DND-41 (cell line): ENCODE results near the gene FYB1.

Source experiments
- ATAC-seq: fragments of 200-7000 bp; cut with Tn5 transposase; 3 replicates; pipeline ENCODE4 v1.9.1; 2021; ENCODE audit warnings: low read depth; ENCODE audit not compliant: insufficient read depth
- DNase-seq: peaks from one replicate; pipeline ENCODE4 v3.0.0-alpha.2; 2020
- H2AFZ ChIP-seq: 2 replicates; pipeline ENCODE4 v1.6.0; 2012; ENCODE audit warnings: low read depth, low read length
- H3K27ac ChIP-seq: 2 replicates; pipeline ENCODE4 v1.5.1; 2012; ENCODE audit warnings: low read length, inconsistent platforms
- H3K27me3 ChIP-seq: fragments of 200-600 bp; sonication (generic); 2 replicates; pipeline ENCODE4 v1.6.0; 2012; ENCODE audit warnings: low read length, mild to moderate bottlenecking, inconsistent platforms; ENCODE audit not compliant: insufficient read depth, poor library complexity
- H3K36me3 ChIP-seq: 2 replicates; pipeline ENCODE4 v1.5.1; 2012; ENCODE audit warnings: low read length, inconsistent platforms; ENCODE audit not compliant: insufficient read depth
- H3K4me1 ChIP-seq: 2 replicates; pipeline ENCODE4 v1.5.1; 2012; ENCODE audit warnings: mild to moderate bottlenecking, low read length; ENCODE audit not compliant: insufficient read depth
- H3K4me2 ChIP-seq: 2 replicates; pipeline ENCODE4 v1.6.0; 2012; ENCODE audit warnings: mild to moderate bottlenecking, moderate library complexity, low read length, inconsistent platforms; ENCODE audit not compliant: insufficient read depth
- H3K4me3 ChIP-seq, 2 experiments: fragments of 200-600 bp in 1 of 2; shearing (Covaris generic) in 1 of 2; 2 replicates each; pipeline ENCODE4 v1.5.1; 2012 to 2016; ENCODE audit warnings: inconsistent platforms in 2 of 2, low read length in 2 of 2, mild to moderate bottlenecking in 2 of 2, low read depth in 1 of 2, moderate library complexity in 1 of 2
- H3K79me2 ChIP-seq: 2 replicates; pipeline ENCODE4 v1.6.0; 2012; ENCODE audit warnings: low read length, inconsistent platforms; ENCODE audit not compliant: insufficient read depth
- H3K9ac ChIP-seq: 2 replicates; pipeline ENCODE4 v1.6.0; 2012; ENCODE audit warnings: low read depth, mild to moderate bottlenecking, inconsistent platforms, low read length, moderate library complexity
- H3K9me3 ChIP-seq: 2 replicates; pipeline ENCODE4 v1.5.1; 2012; ENCODE audit warnings: low read length, moderate library complexity, mild to moderate bottlenecking, inconsistent platforms; ENCODE audit not compliant: insufficient read depth, severe bottlenecking
- H4K20me1 ChIP-seq: 2 replicates; pipeline ENCODE4 v1.6.0; 2012; ENCODE audit warnings: low read length; ENCODE audit not compliant: insufficient read depth
- EZH2 ChIP-seq: IDR thresholded peaks from 3 replicates; pipeline ENCODE4 v1.6.1; 2012; ENCODE audit warnings: borderline replicate concordance, low read depth, mild to moderate bottlenecking, moderate library complexity, low read length, inconsistent platforms; ENCODE audit not compliant: severe bottlenecking
- TF ChIP-seq, protein P1 (sequence below): IDR thresholded peaks from 2 replicates; pipeline ENCODE4 v1.5.1; 2012; ENCODE audit warnings: borderline replicate concordance, low read length, moderate library complexity, mild to moderate bottlenecking; ENCODE audit not compliant: poor library complexity, severe bottlenecking; ENCODE audit errors: extremely low read depth

Gene FYB1

DNA sequence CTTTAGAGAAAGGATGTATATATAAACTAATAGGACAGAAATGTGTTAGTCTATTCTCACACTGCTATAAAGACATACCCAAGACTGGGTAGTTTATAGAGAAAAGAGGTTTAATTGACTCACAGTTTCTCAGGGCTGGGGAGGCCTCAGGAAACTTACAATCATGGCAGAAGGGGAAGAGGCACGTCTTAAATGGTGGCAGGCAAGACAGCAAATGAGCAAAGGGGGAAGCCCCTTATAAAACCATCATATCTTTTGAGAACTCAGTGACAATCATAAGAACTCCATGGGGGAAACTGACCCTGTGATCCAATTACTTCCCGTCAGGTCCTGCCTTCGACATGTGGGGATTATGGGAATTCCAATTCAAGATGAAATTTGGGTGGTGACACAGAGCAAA lies 136.4 kb downstream of the FYB1 start:
- no peak for DNase-seq
- Histone ChIP-seq H3K4me1 (no peaks in the 10 kb centered on the region), H3K79me2 (no peaks in the 10 kb centered on the region), H3K9me3 (no peaks in the 10 kb centered on the region), H3K36me3 (no peaks in the 10 kb centered on the region), H3K4me2 (no peak overlapping the region), H3K27me3 (no peaks in the 10 kb centered on the region), H4K20me1 (no peaks in the 10 kb centered on the region), H2AFZ (no peak overlapping the region), H3K4me3 (no peak overlapping the region), H3K27ac (no peak overlapping the region), H3K9ac (no peak overlapping the region)
- TF ChIP-seq EZH2 = no peak
- TF ChIP-seq, protein P1, sequence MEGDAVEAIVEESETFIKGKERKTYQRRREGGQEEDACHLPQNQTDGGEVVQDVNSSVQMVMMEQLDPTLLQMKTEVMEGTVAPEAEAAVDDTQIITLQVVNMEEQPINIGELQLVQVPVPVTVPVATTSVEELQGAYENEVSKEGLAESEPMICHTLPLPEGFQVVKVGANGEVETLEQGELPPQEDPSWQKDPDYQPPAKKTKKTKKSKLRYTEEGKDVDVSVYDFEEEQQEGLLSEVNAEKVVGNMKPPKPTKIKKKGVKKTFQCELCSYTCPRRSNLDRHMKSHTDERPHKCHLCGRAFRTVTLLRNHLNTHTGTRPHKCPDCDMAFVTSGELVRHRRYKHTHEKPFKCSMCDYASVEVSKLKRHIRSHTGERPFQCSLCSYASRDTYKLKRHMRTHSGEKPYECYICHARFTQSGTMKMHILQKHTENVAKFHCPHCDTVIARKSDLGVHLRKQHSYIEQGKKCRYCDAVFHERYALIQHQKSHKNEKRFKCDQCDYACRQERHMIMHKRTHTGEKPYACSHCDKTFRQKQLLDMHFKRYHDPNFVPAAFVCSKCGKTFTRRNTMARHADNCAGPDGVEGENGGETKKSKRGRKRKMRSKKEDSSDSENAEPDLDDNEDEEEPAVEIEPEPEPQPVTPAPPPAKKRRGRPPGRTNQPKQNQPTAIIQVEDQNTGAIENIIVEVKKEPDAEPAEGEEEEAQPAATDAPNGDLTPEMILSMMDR = no peak
- ATAC-seq = no peak

DNA sequence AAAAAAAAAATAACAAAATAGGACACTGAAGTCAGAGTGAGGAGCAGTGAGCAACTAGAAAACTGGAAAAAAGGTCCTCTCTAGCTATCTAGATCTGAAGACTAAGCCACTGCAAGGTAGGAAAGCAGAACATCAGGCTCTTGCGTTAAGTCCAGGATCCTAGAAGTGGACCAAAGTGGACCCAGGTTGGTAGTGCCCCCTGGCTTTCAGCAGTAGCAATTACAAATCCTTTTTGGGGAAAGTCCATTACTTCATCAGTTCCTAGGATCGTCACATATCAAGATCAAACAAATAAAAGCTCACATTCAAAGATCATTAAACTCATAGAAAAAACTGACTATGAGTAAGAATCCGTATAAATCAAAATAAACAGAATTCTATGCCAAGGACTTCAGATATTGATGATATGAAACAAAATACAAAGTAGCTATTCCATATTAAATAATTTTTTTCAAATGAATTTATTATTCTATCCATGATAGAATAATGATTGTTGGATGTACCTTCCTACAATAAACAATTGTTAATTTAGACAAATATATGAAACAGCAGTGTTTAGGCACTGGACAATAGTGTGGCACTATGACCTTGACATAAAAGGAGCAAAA lies 138.7 kb downstream of the FYB1 start:
- H3K4me3 ChIP-seq = no peak overlapping the region
- H3K27ac ChIP-seq = no peak overlapping the region
- H3K79me2 ChIP-seq = no peaks in the 10 kb centered on the region
- no peak overlapping the region for H3K4me2 ChIP-seq
- H3K9me3 ChIP-seq = no peaks in the 10 kb centered on the region
- no peak overlapping the region for H3K9ac ChIP-seq
- H3K27me3 ChIP-seq = no peaks in the 10 kb centered on the region
- H2AFZ ChIP-seq = no peak overlapping the region
- no peak for ATAC-seq
- H3K4me1 ChIP-seq = peaks cover 17% of the 10 kb centered on the region; the same call in 1 of the 2 replicates
- no peaks in the 10 kb centered on the region for H3K36me3 ChIP-seq
- no peak for DNase-seq
- H4K20me1 ChIP-seq = no peaks in the 10 kb centered on the region
- TF ChIP-seq EZH2 = no peak
- TF ChIP-seq, protein P1 = peak; percentile 64

DNA sequence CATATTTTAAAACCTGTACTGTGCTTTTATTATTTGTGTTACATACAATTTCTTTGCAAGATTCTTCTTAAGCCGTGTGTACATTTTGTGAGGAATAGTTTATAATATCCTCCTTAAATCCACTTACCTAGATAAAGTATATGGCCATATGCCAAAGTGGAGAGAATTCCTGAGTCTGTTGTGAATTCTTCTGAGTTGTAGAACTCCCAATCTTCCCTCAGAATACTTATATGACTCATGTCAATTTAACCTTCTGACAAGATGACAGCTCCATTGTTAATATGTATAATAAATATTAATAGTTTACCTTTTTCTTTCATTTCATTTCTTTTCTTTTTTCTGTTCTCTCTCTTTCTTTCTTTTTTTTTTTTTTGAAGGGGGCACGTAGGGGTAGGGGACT lies 139.2 kb downstream of the FYB1 start:
- DNase-seq (no peak), ATAC-seq (no peak)
- H3K4me1 ChIP-seq = peaks cover 22% of the 10 kb centered on the region; the same call in 1 of the 2 replicates
- no peaks in the 10 kb centered on the region for H4K20me1 ChIP-seq
- TF ChIP-seq EZH2 = no peak
- TF ChIP-seq, protein P1 = no peak
- H3K27ac ChIP-seq = no peak overlapping the region
- no peak overlapping the region for H2AFZ ChIP-seq
- H3K9me3 ChIP-seq = no peaks in the 10 kb centered on the region
- no peaks in the 10 kb centered on the region for H3K27me3 ChIP-seq
- no peaks in the 10 kb centered on the region for H3K36me3 ChIP-seq
- no peaks in the 10 kb centered on the region for H3K79me2 ChIP-seq
- H3K9ac ChIP-seq = no peak overlapping the region
- H3K4me3 ChIP-seq = no peak overlapping the region
- no peak overlapping the region for H3K4me2 ChIP-seq

DNA sequence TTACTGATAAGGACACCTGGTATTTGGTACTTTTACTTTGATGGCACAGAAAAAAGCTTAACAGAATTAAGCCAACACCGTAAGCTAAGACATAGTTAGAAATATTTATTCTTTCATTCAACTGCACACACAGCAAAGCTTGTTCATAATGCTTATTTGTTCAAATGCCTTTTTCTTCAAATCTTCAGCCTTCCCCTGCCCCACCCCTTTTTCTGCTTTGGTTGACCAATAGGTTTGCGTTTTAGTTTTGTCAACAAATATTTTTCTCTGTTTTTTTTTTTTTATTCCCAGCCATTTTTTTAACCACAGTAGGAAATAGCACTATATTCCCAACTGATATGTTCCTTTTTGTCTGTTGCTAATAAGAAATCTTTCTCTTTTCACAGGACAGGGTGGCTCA lies 140.2 kb downstream of the FYB1 start:
- TF ChIP-seq, protein P1 = no peak
- TF ChIP-seq EZH2 = no peak
- H3K9ac ChIP-seq = no peak overlapping the region

More for the DNA sequence above, 140.2 kb downstream of the FYB1 start:
- no peaks in the 10 kb centered on the region for H3K9me3 ChIP-seq
- H3K36me3 ChIP-seq = no peaks in the 10 kb centered on the region
- H3K4me3 ChIP-seq = no peak overlapping the region
- peaks cover 7% of the 10 kb centered on the region for H3K79me2 ChIP-seq
- no peak overlapping the region for H2AFZ ChIP-seq
- peaks cover 23% of the 10 kb centered on the region; the same call in 1 of the 2 replicates for H3K4me1 ChIP-seq
- no peaks in the 10 kb centered on the region for H3K27me3 ChIP-seq
- no peak overlapping the region for H3K27ac ChIP-seq
- no peak for ATAC-seq
- H4K20me1 ChIP-seq = no peaks in the 10 kb centered on the region
- DNase-seq = no peak
- no peak overlapping the region for H3K4me2 ChIP-seq
